ENCODE results near the gene AKR1C4. TPM values are rescaled to one million over a fixed set of nuclear protein-coding genes. Genes with fewer than 3 reads are reported as not detected.

Gene AKR1C4
- polyA plus RNA-seq, 2 of the 4 experiments (the other 2 are of a cell fraction): 0.37 to 1.2 TPM

DNA sequence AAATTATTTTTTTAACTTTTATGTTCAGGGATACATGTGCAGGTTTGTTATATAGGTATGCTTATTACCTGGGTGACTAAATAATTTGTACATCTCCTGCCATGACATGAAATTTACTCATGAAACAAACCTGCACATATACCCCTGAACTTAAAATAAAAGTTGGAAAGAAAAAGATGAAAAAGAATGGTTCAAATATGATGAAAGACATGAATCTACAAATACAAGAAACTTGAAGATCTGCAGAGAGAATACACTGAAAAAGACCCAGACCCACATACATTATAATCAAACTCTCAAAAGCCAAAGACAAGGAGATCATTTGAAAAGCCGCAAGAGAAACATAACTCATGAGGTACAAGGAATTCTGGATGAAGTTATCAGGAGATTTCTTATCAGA is 70.2 kb downstream of the AKR1C4 start:
- no peak for DNase-seq (ENCODE audit: low read depth in 1 of 2, low spot score in 1 of 2)
- TF ChIP-seq ZSCAN20 (CRISPR knock-in tag; IDR thresholded peaks at IDR 0.05) (no peak), MAZ (IDR thresholded peaks at IDR 0.05; ENCODE audit: borderline replicate concordance, low read depth, low read length) (no peak), CBX8 (IDR thresholded peaks at IDR 0.05) (no peak), ZFP36 (IDR thresholded peaks at IDR 0.05; ENCODE audit: borderline replicate concordance, partially characterized antibody) (no peak), ATOH8 (CRISPR knock-in tag; IDR thresholded peaks at IDR 0.05; ENCODE audit: low read depth) (no peak), REST (IDR thresholded peaks at IDR 0.05) (no peak), ESRRA (IDR thresholded peaks at IDR 0.05; ENCODE audit: borderline replicate concordance, low read length) (no peak), KDM1A (IDR thresholded peaks at IDR 0.05; ENCODE audit: low read depth) (no peak), CHD2 (IDR thresholded peaks at IDR 0.05; ENCODE audit: low read length, partially characterized antibody) (no peak), PBX3 (IDR thresholded peaks at IDR 0.05) (no peak), POLR2AphosphoS2 (conservative IDR thresholded peaks at IDR 0.05; ENCODE audit: low read length) (no peak), RNF2 (IDR thresholded peaks at IDR 0.05; ENCODE audit: borderline replicate concordance, low read depth) (no peak)
- H3K4me2 ChIP-seq: no peak overlapping the region
- peaks cover 23% of the 10 kb centered on the region for H3K9me3 ChIP-seq
- H3K4me3 ChIP-seq: no peak overlapping the region
- no peak for ATAC-seq
- ChIA-PET CTCF (interaction anchor here (1.3 kb wide), 1 partner anchor 17 kb away, joined by 3 read pairs; no protein-coding TSS in a partner anchor), POLR2A (no interaction called here)
- peaks cover 15% of the 10 kb centered on the region; the same call in 2 of the 3 replicates for H3K4me1 ChIP-seq
- 96% methylated on average over 1 of the region's 1 CpG for WGBS (ENCODE audit: missing lambda C conversion rate)
- no peak overlapping the region for H3K27ac ChIP-seq
- FAIRE-seq: no peak

GRCh38 chr10:5268234-5268633 is 71.6 kb downstream of the AKR1C4 start:
- peaks cover 20% of the 10 kb centered on the region for H3K4me1 ChIP-seq
- ChIA-PET CTCF (no interaction called here), POLR2A (no interaction called here)

More at GRCh38 chr10:5268234-5268633, 71.6 kb downstream of the AKR1C4 start:
- Histone ChIP-seq H3K27ac (no peak overlapping the region), H3K9me3 (peaks cover 23% of the 10 kb centered on the region), H3K4me2 (no peak overlapping the region), H3K4me3 (no peak overlapping the region)
- DNase-seq (ENCODE audit: low read depth in 1 of 2, low spot score in 1 of 2) (no peak), FAIRE-seq (peak; percentile 59), ATAC-seq (no peak)
- TF ChIP-seq ZFP36 (IDR thresholded peaks at IDR 0.05; ENCODE audit: borderline replicate concordance, partially characterized antibody) (no peak), JUN (IDR thresholded peaks at IDR 0.05) (no peak), EHF (CRISPR knock-in tag; IDR thresholded peaks at IDR 0.05) (no peak), MAFK (IDR thresholded peaks at IDR 0.05; ENCODE audit: partially characterized antibody) (no peak), FOSB (CRISPR knock-in tag; IDR thresholded peaks at IDR 0.05) (no peak), SMC3 (IDR thresholded peaks at IDR 0.05) (no peak), REST (IDR thresholded peaks at IDR 0.05) (no peak), BHLHE40 (IDR thresholded peaks at IDR 0.05; ENCODE audit: low read depth, low read length) (no peak), ESRRA (IDR thresholded peaks at IDR 0.05; ENCODE audit: borderline replicate concordance, low read length) (no peak), CHD2 (IDR thresholded peaks at IDR 0.05; ENCODE audit: low read length, partially characterized antibody) (no peak), RFX5 (IDR thresholded peaks at IDR 0.05) (no peak), SREBF2 (IDR thresholded peaks at IDR 0.05) (no peak), ZNF302 (CRISPR knock-in tag; IDR thresholded peaks at IDR 0.05) (no peak)
- TF ChIP-seq, protein P1, sequence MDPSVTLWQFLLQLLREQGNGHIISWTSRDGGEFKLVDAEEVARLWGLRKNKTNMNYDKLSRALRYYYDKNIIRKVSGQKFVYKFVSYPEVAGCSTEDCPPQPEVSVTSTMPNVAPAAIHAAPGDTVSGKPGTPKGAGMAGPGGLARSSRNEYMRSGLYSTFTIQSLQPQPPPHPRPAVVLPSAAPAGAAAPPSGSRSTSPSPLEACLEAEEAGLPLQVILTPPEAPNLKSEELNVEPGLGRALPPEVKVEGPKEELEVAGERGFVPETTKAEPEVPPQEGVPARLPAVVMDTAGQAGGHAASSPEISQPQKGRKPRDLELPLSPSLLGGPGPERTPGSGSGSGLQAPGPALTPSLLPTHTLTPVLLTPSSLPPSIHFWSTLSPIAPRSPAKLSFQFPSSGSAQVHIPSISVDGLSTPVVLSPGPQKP (IDR thresholded peaks at IDR 0.05; ENCODE audit: low read depth, low read length): no peak
